ENCODE results near the gene SPRED1. TPM values are rescaled to one million over a fixed set of nuclear protein-coding genes. Genes with fewer than 3 reads are reported as not detected.
A peak's percentile ranks its signal among the peaks of the same experiment; 100 is the strongest.
"Not testable (repeated sequence)": the region's sequence is repeated elsewhere in the genome, so short reads cannot be mapped to it uniquely, and the experiment has no call there.

Gene SPRED1
- total RNA-seq, 2 donors from 2014 or later, result 0.89 to 1.1 TPM

DNA sequence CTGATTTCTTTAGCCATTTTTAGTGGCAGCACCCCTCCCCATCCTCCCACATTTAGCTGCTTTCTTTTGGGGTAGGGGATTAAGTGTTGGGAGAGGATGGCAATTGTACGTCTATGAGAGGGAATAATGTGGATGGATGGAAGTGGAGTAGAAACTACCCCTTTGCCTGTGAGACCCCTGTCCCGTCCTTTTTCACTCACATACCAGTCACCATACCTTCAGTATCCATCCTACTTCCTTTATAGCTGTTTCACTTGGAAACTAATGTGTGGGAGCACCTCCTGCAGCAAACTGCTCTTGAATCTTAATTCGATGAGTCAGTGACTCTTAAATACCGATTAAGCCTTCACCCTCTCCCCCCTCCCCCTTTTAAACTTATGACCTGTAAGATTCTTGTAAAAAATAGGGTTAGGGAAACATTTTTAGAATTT lies 730 bp downstream of the SPRED1 start:
- H3K4me1 Mint-ChIP-seq (ENCODE audit: low read depth in 2 of 2), result peaks cover 25 to 35% of the 10 kb centered on the region in 2 donors
- no peaks in the 10 kb centered on the region for H3K36me3 Mint-ChIP-seq
- H3K9me3 Mint-ChIP-seq, result no peaks in the 10 kb centered on the region
- ATAC-seq (no peak), DNase-seq (ENCODE audit: low spot score) (no peak)
- peak overlapping the region; percentile 89 for H3K4me3 Mint-ChIP-seq
- H3K27me3 Mint-ChIP-seq, result peaks cover 10 to 12% of the 10 kb centered on the region in 2 donors
- H3K27ac Mint-ChIP-seq, result peak overlapping the region; percentile 37 to 48

DNA sequence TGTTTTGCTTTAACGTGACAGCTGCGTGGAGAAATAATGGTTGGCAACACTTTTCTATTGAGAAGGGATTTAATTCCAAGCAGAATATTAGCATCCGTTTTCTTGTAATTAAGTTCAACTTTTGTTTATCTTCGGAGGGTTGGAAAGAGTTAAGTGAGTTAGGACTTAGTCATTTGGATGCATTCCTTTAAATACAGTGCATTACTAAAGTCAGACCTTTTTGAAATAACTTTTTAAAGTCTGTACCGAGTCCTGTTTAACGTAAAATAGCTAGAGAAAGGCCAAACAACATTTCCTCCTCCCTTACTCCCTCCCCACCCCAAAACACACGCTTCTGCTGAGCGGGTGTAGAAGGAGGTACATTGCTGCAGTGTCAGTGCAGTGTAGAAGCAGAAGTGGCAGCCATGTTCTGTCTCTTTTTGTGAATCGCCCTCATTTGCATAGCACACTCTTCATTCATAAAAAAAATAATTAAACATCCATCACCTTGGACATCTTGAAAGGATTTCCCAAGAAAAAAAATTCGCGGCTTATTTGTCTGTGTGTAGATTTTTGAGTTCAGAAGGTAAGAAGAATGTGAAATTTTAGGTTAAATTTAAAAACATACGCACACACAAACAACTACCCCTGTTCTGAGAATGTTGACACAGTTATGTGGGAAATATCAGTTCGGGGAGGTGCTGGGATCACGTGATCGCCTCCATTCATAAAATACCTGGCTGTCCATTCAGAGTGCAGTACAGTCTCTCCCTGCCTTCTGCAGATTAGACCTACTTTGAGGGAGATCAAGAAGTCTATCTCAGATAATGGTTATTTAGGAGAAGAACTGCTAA lies 1.6 kb downstream of the SPRED1 start:
- H3K4me3 Mint-ChIP-seq, result peak overlapping the region; percentile 89
- H3K9me3 Mint-ChIP-seq, result no peaks in the 10 kb centered on the region
- DNase-seq (ENCODE audit: low spot score), result no peak
- H3K4me1 Mint-ChIP-seq (ENCODE audit: low read depth in 2 of 2), result peaks cover 25 to 35% of the 10 kb centered on the region in 2 donors
- H3K36me3 Mint-ChIP-seq, result no peaks in the 10 kb centered on the region
- no peak for ATAC-seq
- H3K27me3 Mint-ChIP-seq, result peaks cover 8 to 10% of the 10 kb centered on the region in 2 donors
- H3K27ac Mint-ChIP-seq, result peak overlapping the region; percentile 37 to 48

- Mint-ChIP-seq H3K27me3 (peaks cover 3 to 10% of the 10 kb centered on the region in 2 donors), H3K4me3 (no peak overlapping the region), H3K27ac (no peak overlapping the region), H3K4me1 (ENCODE audit: low read depth in 2 of 2) (peaks cover 25 to 29% of the 10 kb centered on the region in 2 donors), H3K36me3 (no peaks in the 10 kb centered on the region), H3K9me3 (no peaks in the 10 kb centered on the region)
- no peak for ATAC-seq
- no peak for DNase-seq (ENCODE audit: low spot score)
Observed at GRCh38 chr15:38255690-38256089, 3.1 kb downstream of the SPRED1 start.

DNA sequence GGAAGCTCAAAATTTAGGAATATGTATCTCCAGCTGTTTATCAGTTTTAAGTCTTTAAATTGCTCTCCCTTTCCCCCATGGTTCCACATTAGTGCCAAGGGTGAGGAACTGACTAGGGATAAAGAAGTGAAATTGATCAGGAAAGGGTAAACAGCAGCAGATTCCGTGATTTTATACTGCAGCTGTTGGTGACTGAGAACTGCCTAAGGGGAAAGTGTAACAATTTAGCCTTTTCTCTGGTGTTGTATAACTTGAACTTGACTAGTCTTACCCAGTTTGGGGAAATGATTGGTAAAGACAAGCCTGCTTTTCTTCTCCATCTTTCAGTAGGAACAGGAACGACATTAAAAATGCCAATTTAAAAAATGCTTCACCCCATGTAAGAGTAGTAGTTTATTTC lies 5.0 kb downstream of the SPRED1 start:
- Mint-ChIP-seq H3K36me3 (no peaks in the 10 kb centered on the region), H3K9me3 (no peaks in the 10 kb centered on the region)

DNA sequence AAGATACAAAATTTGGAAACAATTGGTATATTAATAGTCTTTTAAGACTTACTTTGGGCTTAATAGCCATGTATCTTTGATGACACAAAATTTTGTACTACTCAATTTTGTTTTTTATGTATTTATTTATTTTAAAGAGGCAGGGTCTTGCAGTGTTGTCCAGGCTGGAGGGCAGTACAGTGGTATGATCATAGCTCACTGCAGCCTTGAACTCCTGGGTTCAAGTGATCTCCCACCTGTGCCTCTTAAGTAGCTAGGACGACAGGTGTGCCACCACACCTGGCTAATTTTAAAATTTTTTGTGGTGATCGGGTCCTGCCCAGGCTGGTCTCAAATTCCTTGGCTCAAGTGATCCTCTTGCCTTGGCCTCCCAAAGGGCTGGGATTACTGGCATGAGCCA lies 6.5 kb downstream of the SPRED1 start:
- no peak overlapping the region for H3K4me3 Mint-ChIP-seq
- no peaks in the 10 kb centered on the region for H3K9me3 Mint-ChIP-seq
- DNase-seq (ENCODE audit: low spot score) (no peak), ATAC-seq (no peak)
- no peak overlapping the region for H3K27ac Mint-ChIP-seq
- H3K27me3 Mint-ChIP-seq, result no peaks in the 10 kb centered on the region
- H3K36me3 Mint-ChIP-seq, result no peaks in the 10 kb centered on the region
- H3K4me1 Mint-ChIP-seq (ENCODE audit: low read depth in 2 of 2), result peaks cover 5 to 7% of the 10 kb centered on the region in 2 donors

More for the DNA sequence above, 5.0 kb downstream of the SPRED1 start:
- H3K27ac Mint-ChIP-seq, result no peak overlapping the region
- DNase-seq (ENCODE audit: low spot score) (no peak), ATAC-seq (no peak)
- peaks cover 0 to 10% of the 10 kb centered on the region in 2 donors for H3K27me3 Mint-ChIP-seq
- no peak overlapping the region for H3K4me3 Mint-ChIP-seq
- H3K4me1 Mint-ChIP-seq (ENCODE audit: low read depth in 2 of 2), result peaks cover 15 to 18% of the 10 kb centered on the region in 2 donors

GRCh38 chr15:38260077-38260476 lies 7.4 kb downstream of the SPRED1 start:
- H3K27me3 Mint-ChIP-seq, result no peaks in the 10 kb centered on the region
- H3K9me3 Mint-ChIP-seq, result no peaks in the 10 kb centered on the region
- DNase-seq (ENCODE audit: low spot score) (no peak), ATAC-seq (no peak)
- no peaks in the 10 kb centered on the region for H3K36me3 Mint-ChIP-seq
- no peaks in the 10 kb centered on the region for H3K4me1 Mint-ChIP-seq (ENCODE audit: low read depth in 2 of 2)
- H3K4me3 Mint-ChIP-seq, result no peak overlapping the region
- H3K27ac Mint-ChIP-seq, result no peak overlapping the region

DNA sequence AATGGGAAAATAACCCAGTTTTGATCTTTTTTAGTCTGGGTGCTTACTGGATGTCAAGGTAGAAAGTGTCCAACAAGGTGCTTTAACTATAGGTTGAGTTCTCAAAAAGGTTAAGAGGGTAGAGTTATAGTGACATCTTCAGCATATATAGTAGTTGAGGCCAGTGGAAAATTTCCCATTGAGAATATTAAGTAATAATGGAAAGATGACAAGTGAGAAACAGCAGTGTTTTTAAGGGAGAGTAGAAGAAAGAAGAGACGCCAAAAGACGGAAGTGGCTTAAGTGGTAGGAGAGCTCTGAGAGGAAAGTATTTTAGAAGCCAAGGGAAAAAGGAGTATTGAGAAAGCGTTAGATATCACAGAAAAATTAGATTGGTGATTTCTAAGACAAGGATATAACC lies 10.6 kb downstream of the SPRED1 start:
- H3K9me3 Mint-ChIP-seq, result no peaks in the 10 kb centered on the region
- no peaks in the 10 kb centered on the region for H3K4me1 Mint-ChIP-seq (ENCODE audit: low read depth in 2 of 2)
- H3K4me3 Mint-ChIP-seq, result no peak overlapping the region
- no peaks in the 10 kb centered on the region for H3K36me3 Mint-ChIP-seq
- DNase-seq (ENCODE audit: low spot score), result no peak
- ATAC-seq, result no peak
- no peak overlapping the region for H3K27ac Mint-ChIP-seq
- H3K27me3 Mint-ChIP-seq, result no peaks in the 10 kb centered on the region

- H3K9me3 Mint-ChIP-seq, result no peaks in the 10 kb centered on the region
- H3K27ac Mint-ChIP-seq, result no peak overlapping the region
- no peaks in the 10 kb centered on the region for H3K36me3 Mint-ChIP-seq
- ATAC-seq (no peak), DNase-seq (ENCODE audit: low spot score) (no peak)
- H3K4me3 Mint-ChIP-seq, result no peak overlapping the region
- H3K4me1 Mint-ChIP-seq (ENCODE audit: low read depth in 2 of 2), result no peaks in the 10 kb centered on the region
- H3K27me3 Mint-ChIP-seq, result no peaks in the 10 kb centered on the region
Observed at GRCh38 chr15:38263996-38264395, 11.4 kb downstream of the SPRED1 start.

DNA sequence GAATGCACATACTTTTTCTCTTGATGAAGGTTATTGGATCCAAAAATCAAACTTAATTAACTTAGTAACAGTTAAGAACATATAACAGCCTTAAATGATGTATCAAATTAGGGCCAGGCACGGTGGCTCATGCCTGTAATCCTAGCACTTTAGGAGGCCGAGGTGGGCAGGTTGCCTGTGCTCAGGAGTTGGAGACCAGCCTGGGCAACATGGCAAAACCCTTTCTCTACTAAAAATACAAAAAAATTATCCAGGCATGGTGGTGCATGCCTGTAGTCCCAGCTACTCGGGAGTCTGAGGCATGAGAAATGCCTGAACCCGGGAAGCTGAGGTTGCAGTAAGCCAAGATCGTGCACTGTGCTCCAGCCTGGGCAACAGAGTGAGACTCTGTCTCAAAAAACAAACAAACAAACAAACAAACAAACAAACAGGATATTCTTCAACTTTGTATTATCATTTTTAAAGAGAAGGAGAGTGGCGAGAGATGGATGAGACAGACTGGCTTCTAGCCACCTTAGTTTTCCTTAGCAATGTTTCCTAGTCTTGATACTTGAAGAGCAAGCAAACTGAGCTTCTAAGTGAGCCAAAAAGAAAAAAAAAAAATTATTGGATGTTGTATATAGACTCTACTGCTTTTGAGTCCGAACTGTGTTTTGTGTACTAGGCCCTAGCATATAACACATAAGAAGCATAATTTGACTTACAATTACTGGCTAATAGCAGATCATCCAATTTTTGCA lies 13.8 kb downstream of the SPRED1 start:
- ATAC-seq, result no peak
- no peaks in the 10 kb centered on the region for H3K9me3 Mint-ChIP-seq

DNA sequence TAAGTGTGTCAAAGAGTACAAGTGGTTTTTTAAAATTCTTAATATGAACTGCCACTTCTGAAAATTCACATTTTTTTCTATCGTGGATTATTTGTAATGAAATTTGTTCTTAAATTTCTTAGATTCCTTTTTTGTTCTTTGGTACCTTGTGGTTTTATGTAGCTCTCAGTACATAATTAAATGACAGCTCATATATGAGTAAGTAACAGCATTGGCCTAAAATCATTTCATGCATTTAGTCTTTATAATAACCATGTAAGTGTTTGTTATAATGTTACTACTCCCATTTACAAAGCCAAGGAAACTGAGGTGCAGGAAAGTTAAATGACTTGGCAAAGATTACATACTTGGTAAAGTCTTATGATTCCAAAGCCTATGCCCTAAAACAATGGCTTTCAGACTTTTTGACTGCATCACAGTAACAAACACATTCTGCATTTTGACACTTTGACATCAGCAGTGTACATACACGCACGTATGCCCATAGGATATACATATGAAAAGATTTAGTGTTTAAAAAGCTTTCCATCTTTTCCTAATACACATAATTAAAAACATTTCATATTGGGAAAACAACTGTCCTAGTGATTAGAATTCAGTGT lies 14.9 kb downstream of the SPRED1 start:
- Mint-ChIP-seq H3K27ac (no peak overlapping the region), H3K4me1 (ENCODE audit: low read depth in 2 of 2) (no peaks in the 10 kb centered on the region), H3K27me3 (no peaks in the 10 kb centered on the region), H3K9me3 (no peaks in the 10 kb centered on the region), H3K36me3 (no peaks in the 10 kb centered on the region), H3K4me3 (no peak overlapping the region)
- DNase-seq (ENCODE audit: low spot score), result no peak
- ATAC-seq, result no peak

More for the DNA sequence above, 13.8 kb downstream of the SPRED1 start:
- Mint-ChIP-seq H3K4me3 (no peak overlapping the region), H3K36me3 (no peaks in the 10 kb centered on the region), H3K27ac (no peak overlapping the region), H3K27me3 (no peaks in the 10 kb centered on the region), H3K4me1 (ENCODE audit: low read depth in 2 of 2) (no peaks in the 10 kb centered on the region)
- no peak for DNase-seq (ENCODE audit: low spot score)

DNA sequence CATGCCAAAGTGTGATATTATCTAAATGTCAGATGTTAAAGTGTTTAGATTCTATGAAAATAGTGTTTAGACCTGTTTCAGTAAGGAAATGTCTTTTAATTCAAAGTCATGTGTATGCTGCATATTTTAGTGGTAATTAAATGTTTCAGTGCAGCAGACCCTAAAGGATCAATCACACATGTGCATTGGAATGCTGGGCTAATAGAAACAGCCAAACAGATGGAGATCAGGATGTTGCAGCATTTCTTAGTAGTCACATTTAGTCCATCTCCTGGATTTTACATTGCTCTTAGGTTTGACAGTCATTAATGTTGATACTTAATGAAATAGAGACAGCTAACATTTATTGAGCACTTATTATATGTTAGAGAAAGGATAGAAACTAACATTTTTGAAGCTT lies 18.5 kb downstream of the SPRED1 start:
- no peaks in the 10 kb centered on the region for H3K9me3 Mint-ChIP-seq
- peaks cover 0 to 6% of the 10 kb centered on the region in 2 donors for H3K27me3 Mint-ChIP-seq
- peaks cover 0 to 4% of the 10 kb centered on the region in 2 donors for H3K4me1 Mint-ChIP-seq (ENCODE audit: low read depth in 2 of 2)
- no peak for ATAC-seq
- DNase-seq (ENCODE audit: low spot score), result no peak
- no peak overlapping the region for H3K4me3 Mint-ChIP-seq
- no peak overlapping the region for H3K27ac Mint-ChIP-seq
- H3K36me3 Mint-ChIP-seq, result no peaks in the 10 kb centered on the region

GRCh38 chr15:38271895-38272294 lies 19.3 kb downstream of the SPRED1 start:
- Mint-ChIP-seq H3K9me3 (no peaks in the 10 kb centered on the region), H3K27me3 (peaks cover 0 to 6% of the 10 kb centered on the region in 2 donors), H3K27ac (no peak overlapping the region), H3K4me3 (no peak overlapping the region), H3K36me3 (no peaks in the 10 kb centered on the region), H3K4me1 (ENCODE audit: low read depth in 2 of 2) (peaks cover 0 to 4% of the 10 kb centered on the region in 2 donors)
- ATAC-seq (no peak), DNase-seq (ENCODE audit: low spot score) (no peak)

GRCh38 chr15:38272431-38272830 lies 19.8 kb downstream of the SPRED1 start:
- not testable (repeated sequence) for H3K36me3 Mint-ChIP-seq; DNase-seq (ENCODE audit: low spot score); H3K27ac Mint-ChIP-seq; H3K4me3 Mint-ChIP-seq; H3K4me1 Mint-ChIP-seq (ENCODE audit: low read depth in 2 of 2); ATAC-seq; H3K9me3 Mint-ChIP-seq; H3K27me3 Mint-ChIP-seq

GRCh38 chr15:38274135-38274534 lies 21.5 kb downstream of the SPRED1 start:
- ATAC-seq (no peak), DNase-seq (ENCODE audit: low spot score) (no peak)
- H3K4me3 Mint-ChIP-seq, result no peak overlapping the region
- H3K27me3 Mint-ChIP-seq, result peaks cover 0 to 6% of the 10 kb centered on the region in 2 donors
- H3K27ac Mint-ChIP-seq, result no peak overlapping the region
- H3K4me1 Mint-ChIP-seq (ENCODE audit: low read depth in 2 of 2), result peaks cover 0 to 4% of the 10 kb centered on the region in 2 donors
- no peaks in the 10 kb centered on the region for H3K36me3 Mint-ChIP-seq
- H3K9me3 Mint-ChIP-seq, result no peaks in the 10 kb centered on the region

All from natural killer cell treated with Interleukin-12 subunit alpha and Interleukin-12 subunit beta and Interleukin-15 and Interleukin-18, amount 100 ng/mL, for 72 hours (primary cell).